Central memory CD4-positive, alpha-beta T cell (primary cell): ENCODE results near the gene ULK2.

Experiments used
- DNase-seq: peaks from one replicate; pipeline ENCODE4 v3.0.0; 2022

Gene ULK2

GRCh38 chr17:19744922-19745757, 122.6 kb downstream of the ULK2 start:
- DNase-seq = peak; percentile 76

DNA sequence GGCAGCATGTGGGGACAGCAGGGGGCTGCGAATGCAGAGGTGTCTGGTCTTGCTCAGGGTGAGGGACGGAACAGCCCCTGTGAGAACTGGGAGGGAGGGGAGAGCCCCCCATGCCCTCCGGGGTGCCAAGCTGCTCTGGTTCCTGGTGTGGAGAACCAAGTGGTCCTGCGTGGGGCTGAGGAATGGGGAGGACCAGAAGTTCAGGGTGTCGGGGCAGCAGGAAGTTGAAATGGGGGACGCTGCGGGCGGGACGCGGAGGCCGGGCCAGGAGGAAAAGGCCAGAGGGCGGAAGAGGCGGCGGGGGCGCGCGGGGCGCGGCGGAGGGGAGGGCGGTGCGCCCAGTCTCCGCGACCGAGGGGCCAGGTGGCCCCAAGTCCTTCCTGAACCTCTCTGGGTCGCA, 123.2 kb downstream of the ULK2 start:
- no peak for DNase-seq

GRCh38 chr17:19743101-19744100, 124.3 kb downstream of the ULK2 start:
- DNase-seq = no peak

DNA sequence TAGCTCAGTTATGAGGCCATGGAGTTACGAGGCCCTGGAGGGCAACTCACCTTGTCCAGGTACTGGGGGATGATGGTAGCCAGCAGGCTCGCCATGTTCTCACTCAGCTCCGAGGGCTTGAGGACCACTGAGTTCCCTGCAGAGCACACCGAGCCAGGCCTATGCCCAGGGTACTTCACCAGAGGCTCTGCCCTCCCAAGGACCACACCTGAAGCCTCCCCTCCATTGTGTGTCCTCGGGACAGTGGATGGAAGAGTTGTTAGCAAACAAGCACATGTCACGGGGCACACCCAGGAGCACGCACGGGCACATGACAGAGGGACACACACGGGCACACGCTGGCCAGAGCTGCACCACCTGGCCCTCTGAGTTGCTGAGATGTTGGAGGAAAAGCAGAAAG, 125.2 kb downstream of the ULK2 start:
- DNase-seq = no peak

GRCh38 chr17:19741832-19742457, 125.8 kb downstream of the ULK2 start:
- DNase-seq = no peak

- DNase-seq = no peak
These were observed 126.8 kb downstream of the ULK2 start for GRCh38 chr17:19740933-19741332.

- no peak for DNase-seq
These were observed 128.2 kb downstream of the ULK2 start for GRCh38 chr17:19739241-19740201.

GRCh38 chr17:19738757-19739156, 129.0 kb downstream of the ULK2 start:
- no peak for DNase-seq

- no peak for DNase-seq
These were observed 129.7 kb downstream of the ULK2 start for GRCh38 chr17:19738073-19738449.

DNA sequence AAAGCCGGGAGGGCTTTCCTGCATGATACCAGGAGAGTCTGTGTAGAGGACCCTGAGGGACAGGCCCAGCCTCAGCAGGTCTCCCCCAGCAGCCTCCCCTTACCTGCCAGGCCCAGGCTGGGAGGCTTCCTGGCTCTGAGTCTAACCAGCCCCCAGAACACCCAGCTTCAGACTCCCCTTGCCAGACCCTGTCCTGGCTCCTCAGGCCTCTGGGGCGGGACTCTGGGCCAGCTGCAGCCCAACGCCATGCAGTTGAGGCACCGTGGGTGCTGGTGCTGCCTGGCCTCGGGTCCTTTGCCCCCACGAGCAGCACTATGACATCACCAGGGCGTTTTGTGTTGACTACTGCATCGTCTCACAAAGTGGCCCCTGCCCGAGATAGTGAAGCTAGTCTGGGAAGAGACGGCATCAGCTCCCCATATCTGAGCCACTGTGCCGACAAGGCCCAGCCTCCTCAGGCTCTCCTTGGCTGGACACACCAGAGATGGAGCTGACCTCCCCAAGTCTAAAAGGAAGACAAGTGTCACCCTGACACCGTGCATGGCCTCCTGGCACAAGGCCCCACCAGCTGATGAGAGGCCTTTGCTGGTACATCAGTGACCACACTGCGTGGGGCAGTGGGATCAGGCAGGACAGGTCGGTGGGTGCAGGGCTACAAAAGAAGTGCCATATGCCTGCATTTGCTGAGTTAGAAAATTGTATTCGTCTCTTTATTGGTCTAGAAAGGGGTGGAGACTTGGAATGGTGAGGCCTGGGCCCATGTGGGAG, 130.2 kb downstream of the ULK2 start:
- DNase-seq = no peak

GRCh38 chr17:19736071-19736470, 131.7 kb downstream of the ULK2 start:
- DNase-seq = no peak

DNA sequence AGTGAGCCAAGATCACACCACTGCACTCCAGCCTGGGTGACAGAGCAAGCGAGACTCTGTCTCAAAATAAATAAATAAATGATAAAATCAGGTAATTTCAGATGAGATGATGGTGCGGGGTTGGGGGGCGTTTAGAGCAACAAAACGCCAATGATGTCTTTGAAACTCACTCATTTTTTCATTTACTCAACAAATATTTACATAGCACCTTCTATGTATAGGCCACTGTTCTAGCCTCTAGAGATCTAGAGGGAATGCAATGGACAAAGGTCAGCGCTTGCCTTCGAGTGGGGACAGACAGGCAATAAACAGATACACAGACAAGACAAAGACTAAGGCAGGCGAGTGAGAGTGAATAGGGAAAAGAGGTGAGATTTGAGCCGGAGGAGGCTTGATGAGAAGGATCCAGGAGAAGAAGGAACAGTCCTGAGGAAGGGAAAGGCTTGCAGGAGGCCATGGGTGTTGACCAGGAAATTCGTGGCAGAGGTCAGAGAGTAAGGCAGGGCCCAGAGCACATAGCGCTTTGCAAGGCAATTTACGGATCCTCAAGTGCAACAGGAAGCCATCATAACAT, 133.7 kb downstream of the ULK2 start:
- no peak for DNase-seq

- DNase-seq = no peak
These were observed 136.1 kb downstream of the ULK2 start for GRCh38 chr17:19731626-19732025.

- no peak for DNase-seq
These were observed 136.9 kb downstream of the ULK2 start for GRCh38 chr17:19730843-19731242.

- no peak for DNase-seq
These were observed 137.8 kb downstream of the ULK2 start for GRCh38 chr17:19729900-19730299.

GRCh38 chr17:19728084-19728495, 139.6 kb downstream of the ULK2 start:
- DNase-seq = no peak

- no peak for DNase-seq
These were observed 140.1 kb downstream of the ULK2 start for GRCh38 chr17:19727501-19728078.

DNA sequence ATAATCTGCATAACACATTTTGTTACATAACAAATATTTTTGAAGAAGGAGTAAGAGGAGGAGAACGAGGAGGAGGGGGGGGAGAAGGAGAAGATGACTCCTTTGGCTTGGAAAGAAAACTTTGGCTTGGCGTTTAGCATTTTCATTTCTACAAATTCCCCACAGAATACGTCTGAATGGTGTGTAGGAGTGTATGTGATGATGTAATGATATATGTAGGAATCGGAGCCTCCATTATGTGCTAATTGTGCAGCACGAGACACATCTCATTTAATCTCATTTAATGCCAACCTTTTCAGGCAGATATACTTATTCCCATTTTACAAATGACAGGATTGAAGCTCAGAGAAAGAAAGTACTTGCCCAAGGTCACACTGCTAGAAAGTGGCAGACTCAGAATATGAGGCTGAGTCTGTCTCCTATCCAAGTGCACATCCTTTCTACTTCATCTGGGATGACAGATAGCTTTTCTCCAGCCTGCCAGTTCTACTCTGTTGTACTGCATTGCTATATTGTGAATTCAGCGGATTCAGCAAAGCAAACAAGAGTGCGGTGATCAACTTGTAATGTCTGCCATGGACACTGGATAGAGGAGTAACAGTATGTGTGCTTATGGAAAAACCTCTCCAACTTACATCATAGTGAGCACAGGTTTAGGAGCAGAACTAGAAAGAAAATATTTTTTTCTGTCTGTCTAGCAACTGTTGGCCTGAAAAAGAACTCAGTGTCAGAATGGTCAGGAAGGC, 140.9 kb downstream of the ULK2 start:
- no peak for DNase-seq

DNA sequence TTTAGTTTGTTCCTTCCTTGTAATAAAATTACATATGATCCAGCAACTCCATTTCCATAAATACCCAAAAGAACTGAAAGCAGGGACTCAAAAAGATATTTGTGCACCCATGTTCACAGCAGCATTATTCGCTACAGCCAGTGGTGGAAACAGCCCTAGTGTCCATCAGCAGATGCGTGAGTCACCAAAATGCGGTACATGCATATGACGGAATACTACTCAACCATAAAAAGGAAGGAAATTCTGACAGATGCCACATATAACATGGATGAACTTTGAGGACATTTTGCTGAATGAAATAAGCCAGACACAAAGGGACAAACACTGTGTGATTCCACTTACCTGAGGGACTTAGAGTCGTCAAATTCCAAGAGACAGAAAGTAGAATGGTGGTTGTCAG, 142.2 kb downstream of the ULK2 start:
- DNase-seq = no peak
